ENCODE measurements around the gene MRPL54.
A peak's percentile ranks its signal among the peaks of the same experiment; 100 is the strongest.

- TF ChIP-seq CTCF (IDR thresholded peaks at IDR 0.05) (peak in 1 of 7 experiments; percentile 10), POLR2A (IDR thresholded peaks at IDR 0.05) (peak; percentile 72 to 94 (median 93))
These were observed at the start of gene MRPL54 for GRCh38 chr19:3762501-3763459.
